Erythroblast (primary cell): Measurements from ENCODE around the gene GORASP2.

Experiments used
- GATA1 ChIP-seq: IDR thresholded peaks from 2 replicates; pipeline ENCODE4 v1.6.1; 2011; ENCODE audit warnings: low read depth, mild to moderate bottlenecking, control low read depth, low read length, moderate library complexity
- POLR2A ChIP-seq: IDR thresholded peaks from 2 replicates; pipeline ENCODE4 v1.6.1; 2011; ENCODE audit warnings: mild to moderate bottlenecking, low read length

DNA sequence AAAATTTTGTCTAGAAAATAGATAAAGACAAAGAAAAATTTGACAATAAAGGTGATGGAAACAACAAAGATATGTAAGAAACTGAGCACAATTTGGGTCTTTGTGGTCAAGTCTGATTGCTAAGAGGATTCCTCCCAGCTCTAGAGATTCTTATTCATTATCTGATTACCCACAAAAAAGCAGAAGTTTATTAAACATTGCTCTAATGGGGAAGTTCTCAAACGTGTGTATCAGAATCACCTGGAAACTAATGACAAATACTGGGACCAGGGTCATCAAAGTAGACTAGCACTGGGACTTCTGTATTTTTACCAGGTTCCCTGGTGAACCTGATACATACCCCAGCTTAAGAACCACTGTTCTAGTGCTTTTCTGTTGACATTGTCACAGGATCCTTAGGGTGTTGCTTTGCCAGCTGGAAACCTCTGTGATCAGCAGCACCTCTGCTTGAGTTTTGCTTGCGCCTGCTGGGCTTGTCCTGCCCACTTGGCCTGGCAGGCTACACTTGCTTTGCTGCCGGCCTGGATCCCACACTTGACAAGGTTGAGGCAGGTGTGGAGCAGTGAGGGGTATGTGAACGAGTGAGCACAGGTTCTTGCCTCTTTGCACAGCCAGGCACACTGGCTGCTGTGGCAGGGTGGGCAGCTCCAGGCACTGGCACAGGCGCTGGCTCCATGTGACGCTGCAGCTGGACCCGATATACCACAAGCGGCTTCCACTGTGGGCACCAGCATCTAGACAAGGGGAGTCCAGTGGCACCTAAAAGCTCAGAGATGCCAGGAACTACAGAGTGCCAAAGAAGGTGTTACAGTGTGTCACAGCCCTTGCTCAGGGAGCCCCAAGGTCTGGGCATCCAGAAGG, 6.2 kb upstream of the GORASP2 start:
- TF ChIP-seq POLR2A (no peak), GATA1 (no peak)
